ENCODE data around the gene CSTF3.
"Not testable (repeated sequence)": the region's sequence is repeated elsewhere in the genome, so short reads cannot be mapped to it uniquely, and the experiment has no call there.

Gene CSTF3

GRCh38 chr11:33052231-33052630 is 109.0 kb downstream of the CSTF3 start:
- no peak overlapping the region for H3K4me2 ChIP-seq
- no peak overlapping the region for H3K4me3 ChIP-seq (IDR thresholded peaks at IDR 0.05; ENCODE audit: insufficient read depth, low read depth, low read length)
- TF ChIP-seq CTCF (conservative IDR thresholded peaks at IDR 0.05; ENCODE audit: low read depth, low read length): no peak
- H3K36me3 ChIP-seq (ENCODE audit: insufficient read depth): no peaks in the 10 kb centered on the region
- H3K27ac ChIP-seq: no peak overlapping the region
- no peaks in the 10 kb centered on the region for H4K20me1 ChIP-seq (ENCODE audit: insufficient read depth)
- H3K79me2 ChIP-seq (ENCODE audit: insufficient read depth, low read depth): no peaks in the 10 kb centered on the region
- H2AFZ ChIP-seq (ENCODE audit: low read depth): no peak overlapping the region
- H3K27me3 ChIP-seq (ENCODE audit: insufficient read depth, low read depth): no peaks in the 10 kb centered on the region
- no peaks in the 10 kb centered on the region for H3K4me1 ChIP-seq (ENCODE audit: low read depth, poor library complexity, severe bottlenecking)
- H3K9ac ChIP-seq: no peak overlapping the region

- H3K27me3 ChIP-seq (ENCODE audit: insufficient read depth, low read depth); H3K27ac ChIP-seq; H3K36me3 ChIP-seq (ENCODE audit: insufficient read depth); H3K79me2 ChIP-seq (ENCODE audit: insufficient read depth, low read depth); H3K9ac ChIP-seq; H3K4me1 ChIP-seq (ENCODE audit: low read depth, poor library complexity, severe bottlenecking); H2AFZ ChIP-seq (ENCODE audit: low read depth); H4K20me1 ChIP-seq (ENCODE audit: insufficient read depth); H3K4me2 ChIP-seq; H3K4me3 ChIP-seq (IDR thresholded peaks at IDR 0.05; ENCODE audit: insufficient read depth, low read depth, low read length): not testable (repeated sequence)
Measured at GRCh38 chr11:33049565-33050408, 111.5 kb downstream of the CSTF3 start.

- H3K27me3 ChIP-seq (ENCODE audit: insufficient read depth, low read depth); H3K4me3 ChIP-seq (IDR thresholded peaks at IDR 0.05; ENCODE audit: insufficient read depth, low read depth, low read length); H3K36me3 ChIP-seq (ENCODE audit: insufficient read depth); H3K9ac ChIP-seq; H3K4me1 ChIP-seq (ENCODE audit: low read depth, poor library complexity, severe bottlenecking); H3K79me2 ChIP-seq (ENCODE audit: insufficient read depth, low read depth); H4K20me1 ChIP-seq (ENCODE audit: insufficient read depth); H2AFZ ChIP-seq (ENCODE audit: low read depth); H3K4me2 ChIP-seq; H3K27ac ChIP-seq: not testable (repeated sequence)
Measured at GRCh38 chr11:33048701-33049100, 112.6 kb downstream of the CSTF3 start.

GRCh38 chr11:33045551-33046255 is 115.6 kb downstream of the CSTF3 start:
- TF ChIP-seq CTCF (conservative IDR thresholded peaks at IDR 0.05; ENCODE audit: low read depth, low read length): no peak
- Histone ChIP-seq H3K36me3 (ENCODE audit: insufficient read depth) (no peaks in the 10 kb centered on the region), H3K4me2 (no peak overlapping the region), H2AFZ (ENCODE audit: low read depth) (no peak overlapping the region), H4K20me1 (ENCODE audit: insufficient read depth) (no peaks in the 10 kb centered on the region), H3K4me3 (IDR thresholded peaks at IDR 0.05; ENCODE audit: insufficient read depth, low read depth, low read length) (no peak overlapping the region), H3K27me3 (ENCODE audit: insufficient read depth, low read depth) (no peaks in the 10 kb centered on the region), H3K4me1 (ENCODE audit: low read depth, poor library complexity, severe bottlenecking) (peaks cover 7% of the 10 kb centered on the region), H3K9ac (no peak overlapping the region), H3K79me2 (ENCODE audit: insufficient read depth, low read depth) (no peaks in the 10 kb centered on the region), H3K27ac (no peak overlapping the region)

- H3K79me2 ChIP-seq (ENCODE audit: insufficient read depth, low read depth): no peaks in the 10 kb centered on the region
- H3K27ac ChIP-seq: no peak overlapping the region
- no peaks in the 10 kb centered on the region for H4K20me1 ChIP-seq (ENCODE audit: insufficient read depth)
- no peaks in the 10 kb centered on the region for H3K36me3 ChIP-seq (ENCODE audit: insufficient read depth)
- H3K4me1 ChIP-seq (ENCODE audit: low read depth, poor library complexity, severe bottlenecking): peaks cover 12% of the 10 kb centered on the region
- H3K9ac ChIP-seq: no peak overlapping the region
- no peak overlapping the region for H3K4me3 ChIP-seq (IDR thresholded peaks at IDR 0.05; ENCODE audit: insufficient read depth, low read depth, low read length)
- H2AFZ ChIP-seq (ENCODE audit: low read depth): no peak overlapping the region
- no peak overlapping the region for H3K4me2 ChIP-seq
- H3K27me3 ChIP-seq (ENCODE audit: insufficient read depth, low read depth): no peaks in the 10 kb centered on the region
- no peak for TF ChIP-seq CTCF (conservative IDR thresholded peaks at IDR 0.05; ENCODE audit: low read depth, low read length)
Measured at GRCh38 chr11:33044285-33044756, 117.0 kb downstream of the CSTF3 start.
